GM19351 (cell line): ENCODE data around the gene TEF.

Source experiments
- ATAC-seq: cut with Tn5 transposase; IDR thresholded peaks from one replicate; pipeline ENCODE4 v1.9.1; 2021; ENCODE audit warnings: mild to moderate bottlenecking, moderate library complexity; ENCODE audit not compliant: unreplicated experiment

TEF gene

GRCh38 chr22:41447435-41448188, 65.9 kb downstream of the TEF start:
- ATAC-seq = no peak

- ATAC-seq = peak; percentile 49
Measured at GRCh38 chr22:41448189-41448808, 66.6 kb downstream of the TEF start.
